ENCODE measurements around the gene WWOX. TPM values are rescaled to one million over a fixed set of nuclear protein-coding genes. Genes with fewer than 3 reads are reported as not detected.
A peak's percentile ranks its signal among the peaks of the same experiment; 100 is the strongest.

WWOX gene
- total and polyA plus RNA-seq, 2 of the 13 experiments (the other 11 are each of a cell fraction or from before 2014, with no cell fraction given) = 9.1 to 37.4 TPM

GRCh38 chr16:78706637-78707036, 607.2 kb downstream of the WWOX start (continued):
- no peak for TF ChIP-seq PRDM10 (CRISPR knock-in tag; IDR thresholded peaks at IDR 0.05; ENCODE audit: low read depth)
- TF ChIP-seq SPEN (CRISPR knock-in tag; IDR thresholded peaks at IDR 0.05; ENCODE audit: low read depth) = no peak
- TF ChIP-seq ARID3A (IDR thresholded peaks at IDR 0.05; ENCODE audit: low read depth, low read length) = no peak
- no peak for TF ChIP-seq MIXL1 (CRISPR knock-in tag; IDR thresholded peaks at IDR 0.05)
- no peak for TF ChIP-seq POLR2AphosphoS2 (IDR thresholded peaks at IDR 0.05; ENCODE audit: low read depth, low read length)
- TF ChIP-seq GATAD2A (CRISPR knock-in tag; IDR thresholded peaks at IDR 0.05) = peak; percentile 68; the same call in 1 of the 2 replicates
- TF ChIP-seq ELF4 (CRISPR knock-in tag; IDR thresholded peaks at IDR 0.05; ENCODE audit: borderline replicate concordance) = no peak
- TF ChIP-seq ATF1 (CRISPR knock-in tag; IDR thresholded peaks at IDR 0.05) = no peak
- TF ChIP-seq ATF7 (IDR thresholded peaks at IDR 0.05) = no peak
- no peak for TF ChIP-seq ATF7 (CRISPR knock-in tag; IDR thresholded peaks at IDR 0.05)
- TF ChIP-seq THRA (CRISPR knock-in tag; IDR thresholded peaks at IDR 0.05; ENCODE audit: borderline replicate concordance) = 0 out of 2 replicates have a peak, but pooled peaks have one; percentile 22
- no peak for TF ChIP-seq ATF5 (CRISPR knock-in tag; IDR thresholded peaks at IDR 0.05; ENCODE audit: low read depth)
- TF ChIP-seq ZNF569 (CRISPR knock-in tag; IDR thresholded peaks at IDR 0.05; ENCODE audit: borderline replicate concordance) = no peak
- no peak for TF ChIP-seq THAP11 (CRISPR knock-in tag; IDR thresholded peaks at IDR 0.05)
- TF ChIP-seq CBX2 (IDR thresholded peaks at IDR 0.05; ENCODE audit: low read depth, low read length) = no peak
- no peak for TF ChIP-seq CBX2 (CRISPR knock-in tag; IDR thresholded peaks at IDR 0.05; ENCODE audit: low read depth)
- no peak for TF ChIP-seq ZNF597 (CRISPR knock-in tag; IDR thresholded peaks at IDR 0.05)
- TF ChIP-seq ZNF362 (CRISPR knock-in tag; IDR thresholded peaks at IDR 0.05; ENCODE audit: borderline replicate concordance) = peak; percentile 46; the same call in 1 of the 2 replicates
- TF ChIP-seq FOXO1 (CRISPR knock-in tag; IDR thresholded peaks at IDR 0.05) = peak; percentile 44; the same call in 1 of the 2 replicates
- no peak for TF ChIP-seq PAF1 (CRISPR knock-in tag; IDR thresholded peaks at IDR 0.05)
- no peak for TF ChIP-seq ZNF790 (CRISPR knock-in tag; IDR thresholded peaks at IDR 0.05; ENCODE audit: borderline replicate concordance)
- TF ChIP-seq DRAP1 (CRISPR knock-in tag; IDR thresholded peaks at IDR 0.05) = no peak
